ENCODE results near the gene VPS4A.

VPS4A gene

GRCh38 chr16:69368866-69369265, 57.7 kb downstream of the VPS4A start:
- no peak for DNase-seq

GRCh38 chr16:69371564-69371963, 60.4 kb downstream of the VPS4A start:
- no peak for DNase-seq

DNA sequence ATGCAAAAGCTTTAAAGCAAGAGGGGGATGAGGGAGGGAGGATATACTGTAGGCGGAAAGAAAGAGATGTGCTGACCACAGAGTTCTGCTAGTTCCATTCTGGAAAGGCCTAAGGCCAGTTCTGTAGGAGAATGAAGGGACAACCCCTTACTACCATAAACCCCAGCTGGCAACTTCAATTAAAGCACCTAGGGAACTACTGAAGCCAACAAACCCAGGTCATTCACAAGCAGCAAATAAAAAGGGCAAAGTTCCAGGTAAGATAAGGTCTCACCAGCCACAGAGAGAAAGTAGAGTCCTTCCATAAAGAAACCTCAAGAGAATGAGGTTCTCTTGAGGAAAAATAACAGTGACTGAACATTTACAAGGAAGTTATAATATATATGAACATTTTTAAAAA, 61.9 kb downstream of the VPS4A start:
- DNase-seq = no peak
